ENCODE measurements around the gene TNPO3. TPM values are rescaled to one million over a fixed set of nuclear protein-coding genes. Genes with fewer than 3 reads are reported as not detected.

TNPO3 gene
- total RNA-seq, 4 donors from 2014 or later: 29.9 to 41.6 (median 37.8) TPM

- Histone ChIP-seq H3K27me3 (no peaks in the 10 kb centered on the region), H3K4me3 (no peak overlapping the region), H3K9me3 (no peaks in the 10 kb centered on the region), H3K4me1 (peaks cover 0 to 7% (median 0%) of the 10 kb centered on the region in 4 donors), H3K36me3 (no peaks in the 10 kb centered on the region), H3K27ac (no peak overlapping the region)
- 94% methylated on average over 8 of the region's 8 CpGs; no CpG with 5 or more reads in 1 of the 2 donors for WGBS, 2 donors (ENCODE audit: low coverage in 1 of 2)
- no peak for DNase-seq
- TF ChIP-seq EP300 (IDR thresholded peaks at IDR 0.05; ENCODE audit: low read depth): no peak
- no peak for TF ChIP-seq POLR2A (IDR thresholded peaks at IDR 0.05)
- TF ChIP-seq POLR2AphosphoS5 (IDR thresholded peaks at IDR 0.05): no peak
- no peak for TF ChIP-seq CTCF (IDR thresholded peaks at IDR 0.05)
- intact Hi-C loops (cut with DNase I; ENCODE audit: low total_unique reads): no loop called here
- in situ Hi-C loops (cut with MboI; ENCODE audit: low pct_ligation_motif_present in 1 of 4, low pct_unique_long_range_greater_than_20kb in 1 of 4, low sequenced_read_pairs in 3 of 4): no loop called here
Measured at GRCh38 chr7:128928159-128928813, 126.6 kb downstream of the TNPO3 start.

- Histone ChIP-seq H3K4me3 (no peak overlapping the region), H3K4me1 (no peaks in the 10 kb centered on the region), H3K27me3 (peaks cover 15% of the 10 kb centered on the region), H3K27ac (no peak overlapping the region), H3K9me3 (no peaks in the 10 kb centered on the region), H3K36me3 (no peaks in the 10 kb centered on the region)
- no peak for DNase-seq
- intact Hi-C loops (cut with DNase I; ENCODE audit: low total_unique reads) (no loop called here), in situ Hi-C loops (cut with MboI; ENCODE audit: low pct_ligation_motif_present in 1 of 4, low pct_unique_long_range_greater_than_20kb in 1 of 4, low sequenced_read_pairs in 3 of 4) (no loop called here)
- 74 to 89% methylated on average over 4 to 8 of the region's 8 CpGs for WGBS, 2 donors (ENCODE audit: low coverage in 1 of 2)
- TF ChIP-seq EP300 (IDR thresholded peaks at IDR 0.05; ENCODE audit: low read depth): no peak
- no peak for TF ChIP-seq POLR2AphosphoS5 (IDR thresholded peaks at IDR 0.05)
- TF ChIP-seq POLR2A (IDR thresholded peaks at IDR 0.05): no peak
- no peak for TF ChIP-seq CTCF (IDR thresholded peaks at IDR 0.05)
Measured at GRCh38 chr7:128924707-128925588, 130.0 kb downstream of the TNPO3 start.

- DNase-seq: no peak
- H3K4me3 ChIP-seq: no peak overlapping the region
- TF ChIP-seq CTCF (IDR thresholded peaks at IDR 0.05): no peak
- no peak for TF ChIP-seq EP300 (IDR thresholded peaks at IDR 0.05; ENCODE audit: low read depth)
- no peak for TF ChIP-seq POLR2A (IDR thresholded peaks at IDR 0.05)
- TF ChIP-seq POLR2AphosphoS5 (IDR thresholded peaks at IDR 0.05): no peak
- H3K4me1 ChIP-seq: no peaks in the 10 kb centered on the region
- H3K27me3 ChIP-seq: peaks cover 19% of the 10 kb centered on the region
- in situ Hi-C loops (cut with MboI; ENCODE audit: low pct_ligation_motif_present in 1 of 4, low pct_unique_long_range_greater_than_20kb in 1 of 4, low sequenced_read_pairs in 3 of 4) (no loop called here), intact Hi-C loops (cut with DNase I; ENCODE audit: low total_unique reads) (no loop called here)
- WGBS, 2 donors (ENCODE audit: low coverage in 1 of 2): 70% methylated on average over 5 of the region's 5 CpGs; no CpG with 5 or more reads in 1 of the 2 donors
- H3K36me3 ChIP-seq: no peaks in the 10 kb centered on the region
- H3K9me3 ChIP-seq: no peaks in the 10 kb centered on the region
- no peak overlapping the region for H3K27ac ChIP-seq
Measured at GRCh38 chr7:128923411-128923800, 131.5 kb downstream of the TNPO3 start.
